ENCODE measurements around the gene QRICH2. TPM values are rescaled to one million over a fixed set of nuclear protein-coding genes. Genes with fewer than 3 reads are reported as not detected.

The QRICH2 gene
- total and polyA plus RNA-seq, 4 donors: 0.56 to 6.1 (median 0.67) TPM

- Histone ChIP-seq H3K9me3 (ENCODE audit: control insufficient read depth in 4 of 4, low read length in 3 of 4) (no peaks in the 10 kb centered on the region), H3K4me1 (ENCODE audit: control insufficient read depth in 4 of 4, insufficient read depth in 4 of 4, low read length in 3 of 4) (peaks cover 0 to 3% (median 2%) of the 10 kb centered on the region in 4 donors), H3K36me3 (ENCODE audit: control insufficient read depth in 4 of 4, insufficient read depth in 3 of 4, low read depth in 1 of 4, low read length in 3 of 4) (no peaks in the 10 kb centered on the region), H3K27ac (ENCODE audit: low read depth in 1 of 2, low read length in 2 of 2) (peak overlapping the region; percentile 52 to 53), H3K27me3 (ENCODE audit: control insufficient read depth in 4 of 4, insufficient read depth in 4 of 4, low read length in 3 of 4) (no peaks in the 10 kb centered on the region), H3K4me3 (ENCODE audit: low read depth in 1 of 3, low read length in 3 of 3) (no peak overlapping the region), H3K9ac (ENCODE audit: low read depth in 1 of 2, low read length in 2 of 2) (no peak overlapping the region)
- DNase-seq (ENCODE audit: low spot score): peak; percentile 38
- WGBS: 53% methylated on average over 11 of the region's 11 CpGs
- TF ChIP-seq MAX (IDR thresholded peaks at IDR 0.05) (peak; percentile 59), REST (IDR thresholded peaks at IDR 0.05) (peak; percentile 11), HNF4G (IDR thresholded peaks at IDR 0.05) (no peak), ZBTB33 (IDR thresholded peaks at IDR 0.05) (no peak), HNF4A (conservative IDR thresholded peaks at IDR 0.05) (peak; percentile 32 to 71), FOXA2 (IDR thresholded peaks at IDR 0.05) (peak; percentile 59), TAF1 (conservative IDR thresholded peaks at IDR 0.05) (no peak), NR2F2 (IDR thresholded peaks at IDR 0.05) (no peak), ATF3 (IDR thresholded peaks at IDR 0.05) (no peak), SP1 (IDR thresholded peaks at IDR 0.05) (peak; percentile 78), JUND (IDR thresholded peaks at IDR 0.05) (peak; percentile 59 to 69), FOXA1 (IDR thresholded peaks at IDR 0.05) (peak; percentile 9), RAD21 (IDR thresholded peaks at IDR 0.05) (peak in 1 of 2 donors; percentile 37), RXRA (IDR thresholded peaks at IDR 0.05) (peak; percentile 32 to 52), YY1 (IDR thresholded peaks at IDR 0.05) (peak; percentile 31), EGR1 (IDR thresholded peaks at IDR 0.05; ENCODE audit: low read depth in 2 of 2) (no peak), CTCF (IDR thresholded peaks at IDR 0.05; ENCODE audit: low read depth, low read length, missing input control) (no peak), GABPA (IDR thresholded peaks at IDR 0.05 in 1 of 2, conservative IDR thresholded peaks at IDR 0.05 in 1 of 2) (peak in 1 of 2 donors; percentile 36)
Observed at GRCh38 chr17:76252040-76252954, 55.8 kb downstream of the QRICH2 start.

Data from liver (tissue), 9 donors.